Testis (tissue), 3 donors: ENCODE measurements around the gene TCF21. TPM values are rescaled to one million over a fixed set of nuclear protein-coding genes. Genes with fewer than 3 reads are reported as not detected.

Experiments used
- DNase-seq: peaks from one replicate; pipeline ENCODE4 v3.0.0-alpha.2; 2019
- H3K27ac ChIP-seq, 2 donors: fragments of 200-600 bp; sonication (generic); one replicate each; pipeline ENCODE4 v1.5.1; 2019
- H3K27me3 ChIP-seq: fragments of 200-600 bp; sonication (generic); one replicate; pipeline ENCODE4 v1.5.1; 2019
- H3K36me3 ChIP-seq: fragments of 200-600 bp; sonication (generic); one replicate; pipeline ENCODE4 v1.5.1; 2017; ENCODE audit warnings: low read depth; ENCODE audit errors: missing control alignments
- H3K4me1 ChIP-seq: fragments of 200-600 bp; sonication (generic); one replicate; pipeline ENCODE4 v1.5.1; 2019
- H3K4me3 ChIP-seq, 2 donors: fragments of 200-600 bp; sonication (generic); one replicate each; pipeline ENCODE4 v1.5.1; 2017 to 2019
- H3K9me3 ChIP-seq: fragments of 200-600 bp; sonication (generic); one replicate; pipeline ENCODE4 v1.5.1; 2017
- CTCF ChIP-seq, 3 experiments: fragments of 450-650 bp in 2 of 3; fragments of 200-600 bp in 1 of 3; sonication (generic) in 1 of 3; IDR thresholded peaks; one replicate each; pipeline ENCODE4 v1.5.1; 2016 to 2019; ENCODE audit warnings: antibody characterized with exemption in 3 of 3, mild to moderate bottlenecking in 2 of 3, moderate library complexity in 1 of 3
- POLR2A ChIP-seq: fragments of 450-650 bp; IDR thresholded peaks from one replicate; pipeline ENCODE4 v1.6.1; 2017; ENCODE audit warnings: antibody characterized with exemption, mild to moderate bottlenecking, moderate library complexity
- WGBS, 2 donors: methylation state at CpG; one replicate each; pipeline ENCODE4 v1.1.5; 2018; 5-methylcytosine and 5-hydroxymethylcytosine counted together
- intact Hi-C: fragments of 100-400 bp; cut with DNase I; formaldehyde crosslinking; loops from one replicate; pipeline ENCODE4 v1.15.1; 2023; ENCODE audit warnings: low total_unique reads
- polyA plus RNA-seq: library from polyadenylated mRNA; stranded (reverse); fragments of 350-450 nt; fragmentation: Illumina TruSeq; extraction: RNeasy Lipid Tissue Mini Kit (QIAGEN cat#74804); gene quantifications from one replicate; pipeline ENCODE4 v1.2.3, GENCODE V29; 2014; ENCODE audit warnings: low read depth, low replicate concordance; ENCODE audit not compliant: insufficient read depth
- total RNA-seq, 2 donors: library from RNA; depleted of rRNA; stranded (reverse); fragments of >200 nt; gene quantifications; one replicate each; pipeline ENCODE4 v1.2.3, GENCODE V29; 2016

Gene TCF21
- total and polyA plus RNA-seq, 3 donors from 2014 or later, result 2.8 to 4.8 (median 3.7) TPM

- DNase-seq, result no peak
- no peak overlapping the region for H3K27ac ChIP-seq
- H3K4me1 ChIP-seq, result no peaks in the 10 kb centered on the region
- WGBS, 2 donors, result 32 to 47% methylated on average over 12 of the region's 12 CpGs
- no peaks in the 10 kb centered on the region for H3K27me3 ChIP-seq
- no peaks in the 10 kb centered on the region for H3K9me3 ChIP-seq
- no peaks in the 10 kb centered on the region for H3K36me3 ChIP-seq
- TF ChIP-seq CTCF (IDR thresholded peaks at IDR 0.05) (no peak), POLR2A (no peak)
- peak overlapping the region in 1 of 2 donors; percentile 45 for H3K4me3 ChIP-seq
- intact Hi-C loops, result no loop called here
Measured at GRCh38 chr6:133854041-133854363, 34.9 kb upstream of the TCF21 start.

- TF ChIP-seq CTCF (IDR thresholded peaks at IDR 0.05) (no peak), POLR2A (no peak)
- 35 to 37% methylated on average over 39 to 40 of the region's 40 CpGs for WGBS, 2 donors
- no peak for DNase-seq
- H3K36me3 ChIP-seq, result no peaks in the 10 kb centered on the region
- no peaks in the 10 kb centered on the region for H3K4me1 ChIP-seq
- peak overlapping the region; percentile 9 to 45 for H3K4me3 ChIP-seq
- intact Hi-C loops, result no loop called here
- no peaks in the 10 kb centered on the region for H3K27me3 ChIP-seq
- H3K27ac ChIP-seq, result no peak overlapping the region
- H3K9me3 ChIP-seq, result no peaks in the 10 kb centered on the region
Measured at GRCh38 chr6:133854364-133855275, 34.3 kb upstream of the TCF21 start.

- Histone ChIP-seq H3K4me3 (peak overlapping the region; percentile 9 to 45), H3K4me1 (no peaks in the 10 kb centered on the region), H3K27me3 (no peaks in the 10 kb centered on the region), H3K27ac (no peak overlapping the region), H3K9me3 (no peaks in the 10 kb centered on the region), H3K36me3 (no peaks in the 10 kb centered on the region)
- WGBS, 2 donors, result 36 to 37% methylated on average over 16 of the region's 16 CpGs
- TF ChIP-seq POLR2A (no peak), CTCF (IDR thresholded peaks at IDR 0.05) (no peak)
- intact Hi-C loops, result no loop called here
- DNase-seq, result no peak
Measured at GRCh38 chr6:133855276-133855990, 33.5 kb upstream of the TCF21 start.

- Histone ChIP-seq H3K9me3 (no peaks in the 10 kb centered on the region), H3K27me3 (no peaks in the 10 kb centered on the region), H3K4me1 (no peaks in the 10 kb centered on the region), H3K4me3 (no peak overlapping the region), H3K36me3 (no peaks in the 10 kb centered on the region), H3K27ac (no peak overlapping the region)
- intact Hi-C loops, result no loop called here
- DNase-seq, result no peak
- WGBS, 2 donors, result 37 to 47% methylated on average over 3 of the region's 3 CpGs
- TF ChIP-seq POLR2A, result no peak
- TF ChIP-seq CTCF (IDR thresholded peaks at IDR 0.05), result no peak
Measured at GRCh38 chr6:133855991-133856370, 32.9 kb upstream of the TCF21 start.
